ENCODE data around the gene FLCN. TPM values are rescaled to one million over a fixed set of nuclear protein-coding genes. Genes with fewer than 3 reads are reported as not detected.

Gene FLCN
- total RNA-seq, 4 donors from 2014 or later, result 33.4 to 54.8 (median 39.1) TPM

- WGBS, 2 donors, result 73 to 76% methylated on average over 9 of the region's 9 CpGs
- no peak overlapping the region for H3K4me3 ChIP-seq (ENCODE audit: low read depth, poor library complexity, severe bottlenecking)
- TF ChIP-seq POLR2A (IDR thresholded peaks at IDR 0.05), result no peak
- TF ChIP-seq, protein P1, sequence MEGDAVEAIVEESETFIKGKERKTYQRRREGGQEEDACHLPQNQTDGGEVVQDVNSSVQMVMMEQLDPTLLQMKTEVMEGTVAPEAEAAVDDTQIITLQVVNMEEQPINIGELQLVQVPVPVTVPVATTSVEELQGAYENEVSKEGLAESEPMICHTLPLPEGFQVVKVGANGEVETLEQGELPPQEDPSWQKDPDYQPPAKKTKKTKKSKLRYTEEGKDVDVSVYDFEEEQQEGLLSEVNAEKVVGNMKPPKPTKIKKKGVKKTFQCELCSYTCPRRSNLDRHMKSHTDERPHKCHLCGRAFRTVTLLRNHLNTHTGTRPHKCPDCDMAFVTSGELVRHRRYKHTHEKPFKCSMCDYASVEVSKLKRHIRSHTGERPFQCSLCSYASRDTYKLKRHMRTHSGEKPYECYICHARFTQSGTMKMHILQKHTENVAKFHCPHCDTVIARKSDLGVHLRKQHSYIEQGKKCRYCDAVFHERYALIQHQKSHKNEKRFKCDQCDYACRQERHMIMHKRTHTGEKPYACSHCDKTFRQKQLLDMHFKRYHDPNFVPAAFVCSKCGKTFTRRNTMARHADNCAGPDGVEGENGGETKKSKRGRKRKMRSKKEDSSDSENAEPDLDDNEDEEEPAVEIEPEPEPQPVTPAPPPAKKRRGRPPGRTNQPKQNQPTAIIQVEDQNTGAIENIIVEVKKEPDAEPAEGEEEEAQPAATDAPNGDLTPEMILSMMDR (IDR thresholded peaks at IDR 0.05), result no peak
- intact Hi-C loops (cut with DNase I; ENCODE audit: low total_unique reads), result no loop called here
- no peak for DNase-seq (ENCODE audit: low spot score in 2 of 2)
These were observed 66.5 kb downstream of the FLCN start for GRCh38 chr17:17170346-17170985.

DNA sequence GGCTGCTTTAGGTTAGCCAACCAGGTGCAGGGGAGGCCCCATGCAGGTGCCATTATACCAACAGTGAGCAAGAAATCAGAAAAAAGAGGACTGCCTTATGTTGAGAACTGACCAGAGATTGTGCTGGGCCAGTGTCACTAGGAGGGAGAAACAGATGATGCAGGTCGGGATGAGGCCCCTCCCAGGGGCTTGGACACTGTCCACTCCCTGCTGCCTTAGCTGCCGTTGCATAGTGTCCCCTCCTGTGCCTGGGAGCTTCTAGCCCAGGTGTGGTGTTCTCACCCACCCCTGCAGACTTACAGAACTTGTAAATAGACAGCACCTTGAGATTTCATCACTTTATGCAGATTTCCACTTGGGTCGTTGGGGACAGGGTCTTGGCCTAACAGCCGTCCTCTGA is 67.6 kb downstream of the FLCN start:
- 89% methylated on average over 4 of the region's 4 CpGs for WGBS, 2 donors
- TF ChIP-seq, protein P1 (IDR thresholded peaks at IDR 0.05), result no peak
- TF ChIP-seq POLR2A (IDR thresholded peaks at IDR 0.05), result no peak
- intact Hi-C loops (cut with DNase I; ENCODE audit: low total_unique reads), result no loop called here
- no peak for DNase-seq (ENCODE audit: low spot score in 2 of 2)
- no peak overlapping the region for H3K4me3 ChIP-seq (ENCODE audit: low read depth, poor library complexity, severe bottlenecking)

GRCh38 chr17:17168401-17168800 is 68.6 kb downstream of the FLCN start:
- no peak overlapping the region for H3K4me3 ChIP-seq (ENCODE audit: low read depth, poor library complexity, severe bottlenecking)
- intact Hi-C loops (cut with DNase I; ENCODE audit: low total_unique reads), result no loop called here
- no peak for DNase-seq (ENCODE audit: low spot score in 2 of 2)
- WGBS, 2 donors, result 84 to 86% methylated on average over 4 to 5 of the region's 5 CpGs
- no peak for TF ChIP-seq POLR2A (IDR thresholded peaks at IDR 0.05)
- TF ChIP-seq, protein P1 (IDR thresholded peaks at IDR 0.05), result no peak

- intact Hi-C loops (cut with DNase I; ENCODE audit: low total_unique reads), result no loop called here
- TF ChIP-seq, protein P1 (IDR thresholded peaks at IDR 0.05), result no peak
- no peak for TF ChIP-seq POLR2A (IDR thresholded peaks at IDR 0.05)
- 89 to 90% methylated on average over 7 to 10 of the region's 10 CpGs for WGBS, 2 donors
- no peak overlapping the region for H3K4me3 ChIP-seq (ENCODE audit: low read depth, poor library complexity, severe bottlenecking)
- DNase-seq (ENCODE audit: low spot score in 2 of 2), result no peak
These were observed 69.0 kb downstream of the FLCN start for GRCh38 chr17:17167986-17168385.

DNA sequence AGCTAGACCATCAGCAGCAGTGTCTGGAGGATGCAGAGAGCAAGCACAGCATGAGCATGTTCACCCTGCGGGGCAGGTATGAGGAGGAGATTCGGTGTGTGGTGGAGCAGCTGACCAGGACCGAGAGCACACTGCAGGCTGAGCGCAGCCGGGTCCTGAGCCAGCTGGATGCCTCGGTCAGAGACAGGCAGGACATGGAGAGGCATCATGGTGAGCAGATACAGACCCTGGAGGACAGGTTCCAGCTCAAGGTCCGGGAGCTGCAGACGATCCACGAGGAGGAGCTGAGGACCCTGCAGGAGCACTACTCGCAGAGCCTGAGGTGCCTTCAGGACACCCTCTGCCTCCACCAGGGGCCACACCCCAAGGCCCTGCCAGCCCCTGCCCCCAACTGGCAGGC is 69.6 kb downstream of the FLCN start:
- 85 to 87% methylated on average over 6 to 10 of the region's 10 CpGs for WGBS, 2 donors
- no peak for TF ChIP-seq POLR2A (IDR thresholded peaks at IDR 0.05)
- TF ChIP-seq, protein P1 (IDR thresholded peaks at IDR 0.05), result no peak
- DNase-seq (ENCODE audit: low spot score in 2 of 2), result no peak
- H3K4me3 ChIP-seq (ENCODE audit: low read depth, poor library complexity, severe bottlenecking), result no peak overlapping the region
- intact Hi-C loops (cut with DNase I; ENCODE audit: low total_unique reads), result no loop called here

DNA sequence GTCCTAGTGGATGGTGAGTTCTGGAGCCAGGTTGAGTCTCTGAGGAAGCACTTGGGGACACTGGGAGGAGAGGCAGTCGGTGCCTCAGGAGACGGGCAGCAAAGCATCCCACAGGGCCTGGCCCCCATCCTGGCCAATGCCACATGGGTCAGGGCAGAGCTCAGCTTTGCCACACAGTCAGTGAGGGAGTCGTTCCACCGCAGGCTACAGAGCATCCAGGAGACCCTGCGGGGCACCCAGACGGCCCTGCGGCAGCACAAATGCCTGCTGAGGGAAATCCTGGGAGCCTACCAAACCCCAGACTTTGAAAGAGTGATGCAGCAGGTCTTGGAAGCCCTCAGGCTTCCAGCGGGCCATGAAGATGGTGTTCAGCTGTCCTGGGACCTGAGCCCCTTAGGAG is 70.5 kb downstream of the FLCN start:
- DNase-seq (ENCODE audit: low spot score in 2 of 2), result no peak
- intact Hi-C loops (cut with DNase I; ENCODE audit: low total_unique reads), result no loop called here

More for the DNA sequence above, 70.5 kb downstream of the FLCN start:
- TF ChIP-seq POLR2A (IDR thresholded peaks at IDR 0.05), result no peak
- TF ChIP-seq, protein P1 (IDR thresholded peaks at IDR 0.05), result no peak
- WGBS, 2 donors, result 90% methylated on average over 2 to 8 of the region's 8 CpGs
- H3K4me3 ChIP-seq (ENCODE audit: low read depth, poor library complexity, severe bottlenecking), result no peak overlapping the region

All from lower leg skin (tissue), 4 donors.